Measurements from ENCODE around the gene ZNF277.

The ZNF277 gene

GRCh38 chr7:112233048-112233697 lies 26.7 kb downstream of the ZNF277 start:
- TF ChIP-seq CTCF (conservative IDR thresholded peaks at IDR 0.05; ENCODE audit: low read depth, low read length): no peak
- no peak overlapping the region for H3K4me3 ChIP-seq (IDR thresholded peaks at IDR 0.05; ENCODE audit: insufficient read depth, low read depth, low read length)
- H3K4me2 ChIP-seq: no peak overlapping the region
- H3K4me1 ChIP-seq (ENCODE audit: low read depth, poor library complexity, severe bottlenecking): peaks cover 21% of the 10 kb centered on the region
- no peaks in the 10 kb centered on the region for H3K36me3 ChIP-seq (ENCODE audit: insufficient read depth)
- H2AFZ ChIP-seq (ENCODE audit: low read depth): no peak overlapping the region
- no peak overlapping the region for H3K9ac ChIP-seq
- H3K27me3 ChIP-seq (ENCODE audit: insufficient read depth, low read depth): no peaks in the 10 kb centered on the region
- H3K79me2 ChIP-seq (ENCODE audit: insufficient read depth, low read depth): no peaks in the 10 kb centered on the region
- no peak overlapping the region for H3K27ac ChIP-seq
- no peaks in the 10 kb centered on the region for H4K20me1 ChIP-seq (ENCODE audit: insufficient read depth)

DNA sequence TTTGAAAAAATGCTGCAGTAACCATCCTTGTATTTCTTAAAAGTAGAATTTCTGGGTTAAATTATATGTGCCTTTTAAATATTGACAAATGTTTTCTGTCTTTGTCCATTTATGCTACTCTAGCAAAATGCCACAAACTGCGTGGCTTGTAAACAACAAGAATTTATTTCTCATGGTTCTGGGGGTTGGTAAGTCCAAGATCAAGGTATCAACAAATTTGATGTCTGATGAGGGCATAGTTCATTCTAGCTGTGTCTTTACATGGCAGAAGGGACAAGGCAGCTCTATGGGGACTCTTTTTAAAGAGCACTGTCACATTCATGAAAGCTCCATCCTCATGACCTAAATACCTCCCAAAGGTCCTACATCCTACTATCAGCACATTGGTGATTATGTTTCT lies 27.7 kb downstream of the ZNF277 start:
- H3K36me3 ChIP-seq (ENCODE audit: insufficient read depth): no peaks in the 10 kb centered on the region
- H3K4me1 ChIP-seq (ENCODE audit: low read depth, poor library complexity, severe bottlenecking): peaks cover 25% of the 10 kb centered on the region
- H4K20me1 ChIP-seq (ENCODE audit: insufficient read depth): no peaks in the 10 kb centered on the region
- H3K4me2 ChIP-seq: no peak overlapping the region
- no peak overlapping the region for H2AFZ ChIP-seq (ENCODE audit: low read depth)
- no peak overlapping the region for H3K4me3 ChIP-seq (IDR thresholded peaks at IDR 0.05; ENCODE audit: insufficient read depth, low read depth, low read length)
- H3K9ac ChIP-seq: no peak overlapping the region
- TF ChIP-seq CTCF (conservative IDR thresholded peaks at IDR 0.05; ENCODE audit: low read depth, low read length): no peak
- H3K27me3 ChIP-seq (ENCODE audit: insufficient read depth, low read depth): no peaks in the 10 kb centered on the region
- no peaks in the 10 kb centered on the region for H3K79me2 ChIP-seq (ENCODE audit: insufficient read depth, low read depth)
- no peak overlapping the region for H3K27ac ChIP-seq

DNA sequence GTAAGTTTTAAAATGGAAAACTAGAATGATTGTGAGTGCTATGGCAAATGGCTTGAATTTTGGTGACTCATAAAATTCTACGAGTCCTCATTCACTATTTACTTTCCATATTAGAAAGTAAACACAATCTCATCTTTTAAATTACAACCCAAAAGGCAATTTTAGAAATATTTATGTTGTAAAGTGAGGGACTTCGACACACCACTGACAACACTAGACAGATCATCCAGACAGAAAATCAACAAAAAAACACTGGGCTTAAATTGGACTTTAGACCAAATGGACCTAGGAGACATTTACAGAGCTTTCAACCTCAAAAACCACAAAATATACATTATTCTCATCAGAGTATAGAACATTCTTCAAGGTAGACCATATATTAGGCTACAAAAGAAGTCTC lies 30.1 kb downstream of the ZNF277 start:
- Histone ChIP-seq H3K27me3 (ENCODE audit: insufficient read depth, low read depth) (no peaks in the 10 kb centered on the region), H3K27ac (no peak overlapping the region), H3K4me1 (ENCODE audit: low read depth, poor library complexity, severe bottlenecking) (peaks cover 28% of the 10 kb centered on the region), H3K79me2 (ENCODE audit: insufficient read depth, low read depth) (no peaks in the 10 kb centered on the region), H3K9ac (no peak overlapping the region), H2AFZ (ENCODE audit: low read depth) (no peak overlapping the region), H3K4me2 (no peak overlapping the region), H3K4me3 (IDR thresholded peaks at IDR 0.05; ENCODE audit: insufficient read depth, low read depth, low read length) (no peak overlapping the region), H3K36me3 (ENCODE audit: insufficient read depth) (no peaks in the 10 kb centered on the region), H4K20me1 (ENCODE audit: insufficient read depth) (no peaks in the 10 kb centered on the region)
- no peak for TF ChIP-seq CTCF (conservative IDR thresholded peaks at IDR 0.05; ENCODE audit: low read depth, low read length)

DNA sequence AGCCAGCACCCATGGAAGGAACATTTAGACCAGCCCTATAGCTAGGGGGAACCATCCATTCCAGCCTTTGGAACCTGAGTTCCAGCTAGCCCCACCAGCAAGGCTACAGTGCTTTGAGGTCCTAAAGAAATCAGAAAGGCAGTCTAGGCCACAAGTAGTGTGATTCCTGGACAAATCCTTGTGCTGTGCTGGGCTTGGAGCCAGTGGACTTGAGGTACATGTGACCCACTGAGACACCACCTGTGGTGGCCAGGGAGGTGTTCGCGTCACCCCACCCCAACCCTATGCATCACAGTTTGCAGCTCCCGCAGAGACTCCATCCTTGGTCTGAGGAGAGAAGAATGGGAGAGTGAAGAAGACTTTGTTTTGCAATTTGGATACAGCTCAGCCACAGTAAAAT lies 31.8 kb downstream of the ZNF277 start:
- peaks cover 28% of the 10 kb centered on the region for H3K4me1 ChIP-seq (ENCODE audit: low read depth, poor library complexity, severe bottlenecking)

More for the DNA sequence above, 31.8 kb downstream of the ZNF277 start:
- Histone ChIP-seq H3K9ac (no peak overlapping the region), H4K20me1 (ENCODE audit: insufficient read depth) (no peaks in the 10 kb centered on the region), H3K79me2 (ENCODE audit: insufficient read depth, low read depth) (no peaks in the 10 kb centered on the region), H3K27me3 (ENCODE audit: insufficient read depth, low read depth) (no peaks in the 10 kb centered on the region), H3K36me3 (ENCODE audit: insufficient read depth) (no peaks in the 10 kb centered on the region), H2AFZ (ENCODE audit: low read depth) (no peak overlapping the region), H3K27ac (no peak overlapping the region), H3K4me2 (no peak overlapping the region), H3K4me3 (IDR thresholded peaks at IDR 0.05; ENCODE audit: insufficient read depth, low read depth, low read length) (no peak overlapping the region)
- TF ChIP-seq CTCF (conservative IDR thresholded peaks at IDR 0.05; ENCODE audit: low read depth, low read length): no peak

All from KMS-11 (cell line).